PFSK-1 (cell line): ENCODE results near the gene PKIB.

ENCODE experiments used
- FOXP2 ChIP-seq: optimal IDR thresholded peaks from 2 replicates; pipeline ENCODE3; 2011; ENCODE audit warnings: borderline replicate concordance, control low read depth, inconsistent platforms; ENCODE audit not compliant: insufficient read depth; ENCODE audit errors: extremely low read length, extremely low read depth
- POLR2AphosphoS5 ChIP-seq: IDR thresholded peaks from 2 replicates; pipeline ENCODE4 v1.6.1; 2012; ENCODE audit warnings: low read depth, mild to moderate bottlenecking, control low read depth, low read length, moderate library complexity
- REST ChIP-seq, 2 experiments: IDR thresholded peaks; 2 replicates each; pipeline versions ENCODE4 v1.6.1 to v1.8.0; 2011 to 2012; ENCODE audit warnings: low read depth in 2 of 2, low read length in 2 of 2, control low read depth in 1 of 2, inconsistent platforms in 1 of 2, mild to moderate bottlenecking in 1 of 2, moderate library complexity in 1 of 2; ENCODE audit not compliant: insufficient read depth in 1 of 2
- SIN3A ChIP-seq: IDR thresholded peaks from 2 replicates; pipeline ENCODE4 v1.6.1; 2012; ENCODE audit warnings: mild to moderate bottlenecking, low read length, moderate library complexity, borderline replicate concordance; ENCODE audit not compliant: insufficient read depth
- TAF1 ChIP-seq: IDR thresholded peaks from 2 replicates; pipeline ENCODE4 v1.6.1; 2012; ENCODE audit warnings: low read length, control low read depth, borderline replicate concordance; ENCODE audit not compliant: insufficient read depth

DNA sequence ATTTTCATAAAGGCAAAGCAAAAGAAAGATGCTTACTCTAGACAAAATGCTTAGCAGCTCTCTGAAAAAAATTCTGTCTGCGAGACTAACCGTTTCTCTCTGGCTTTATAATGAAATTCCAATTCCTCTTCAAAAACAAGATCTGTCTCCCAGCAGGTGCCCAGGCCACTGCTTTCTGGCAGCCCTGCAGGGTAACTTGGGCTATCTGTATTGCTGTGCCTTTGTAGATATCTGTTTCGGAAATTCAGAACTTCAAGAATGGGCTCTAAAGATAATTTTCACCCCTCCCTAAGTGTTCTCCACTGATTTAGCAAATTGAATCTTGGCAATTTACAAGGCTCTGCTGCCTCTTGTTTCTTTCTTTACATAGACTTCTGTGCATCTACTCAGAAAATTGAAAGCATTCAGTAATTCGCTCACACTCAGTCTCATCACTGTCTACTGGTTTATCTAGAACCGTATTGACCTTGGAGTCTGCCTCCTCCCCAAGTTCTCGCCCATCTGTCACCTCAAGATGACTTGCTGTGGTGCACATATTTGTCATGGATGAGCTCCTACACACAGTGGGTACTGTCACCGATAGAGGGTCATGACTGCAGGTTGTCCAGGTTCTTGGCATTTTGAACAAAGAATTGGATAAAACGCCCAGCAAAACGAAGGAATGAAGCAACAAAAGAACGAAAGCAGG is 142.9 kb downstream of the PKIB start:
- TF ChIP-seq POLR2AphosphoS5 (no peak), TAF1 (no peak), SIN3A (no peak), REST (IDR thresholded peaks at IDR 0.05; ENCODE audit: insufficient read depth in 1 of 2, low read depth in 2 of 2, low read length in 2 of 2) (no peak), FOXP2 (no peak)
